Effector memory CD4-positive, alpha-beta T cell (primary cell): ENCODE measurements around the gene RPS19BP1.
A peak's percentile ranks its signal among the peaks of the same experiment; 100 is the strongest.

ENCODE experiments used
- DNase-seq, 3 donors: peaks; one replicate each; pipeline ENCODE4 v3.0.0-alpha.2; 2020
- H3K27ac ChIP-seq: 2 replicates; pipeline ENCODE4 v1.7.0; 2013; ENCODE audit warnings: mild to moderate bottlenecking, low read length, moderate library complexity; ENCODE audit not compliant: insufficient read depth, poor library complexity, severe bottlenecking
- H3K27me3 ChIP-seq: replicated peaks from 2 replicates; pipeline ENCODE4 v1.7.0; 2013; ENCODE audit warnings: mild to moderate bottlenecking, low read length; ENCODE audit not compliant: insufficient read depth, control insufficient read depth, poor library complexity, severe bottlenecking
- H3K36me3 ChIP-seq: 2 replicates; pipeline ENCODE4 v1.7.0; 2013; ENCODE audit warnings: mild to moderate bottlenecking, low read length, moderate library complexity; ENCODE audit not compliant: control insufficient read depth, insufficient read depth
- H3K4me1 ChIP-seq: 2 replicates; pipeline ENCODE4 v1.7.0; 2013; ENCODE audit warnings: low read length, mild to moderate bottlenecking; ENCODE audit not compliant: control insufficient read depth, insufficient read depth, poor library complexity, severe bottlenecking
- H3K4me3 ChIP-seq: 2 replicates; pipeline ENCODE4 v1.7.0; 2013; ENCODE audit warnings: low read length, low read depth, mild to moderate bottlenecking; ENCODE audit not compliant: insufficient read depth, poor library complexity, severe bottlenecking
- H3K9me3 ChIP-seq: 2 replicates; pipeline ENCODE4 v1.7.0; 2013; ENCODE audit warnings: mild to moderate bottlenecking, low read length, moderate library complexity; ENCODE audit not compliant: control insufficient read depth

The RPS19BP1 gene

GRCh38 chr22:39559456-39560105 lies 27.0 kb upstream of the RPS19BP1 start:
- Histone ChIP-seq H3K36me3 (no peaks in the 10 kb centered on the region), H3K9me3 (no peaks in the 10 kb centered on the region), H3K27ac (no peak overlapping the region), H3K4me3 (no peak overlapping the region), H3K27me3 (peaks cover 25% of the 10 kb centered on the region), H3K4me1 (peaks cover 11% of the 10 kb centered on the region)
- DNase-seq: no peak

GRCh38 chr22:39558950-39559349 lies 26.4 kb upstream of the RPS19BP1 start:
- Histone ChIP-seq H3K36me3 (no peaks in the 10 kb centered on the region), H3K27ac (no peak overlapping the region), H3K9me3 (no peaks in the 10 kb centered on the region), H3K4me1 (peaks cover 11% of the 10 kb centered on the region), H3K4me3 (no peak overlapping the region), H3K27me3 (peaks cover 25% of the 10 kb centered on the region)
- DNase-seq: no peak

GRCh38 chr22:39558254-39558727 lies 25.7 kb upstream of the RPS19BP1 start:
- no peaks in the 10 kb centered on the region for H3K9me3 ChIP-seq
- no peak overlapping the region for H3K27ac ChIP-seq
- no peak for DNase-seq
- no peaks in the 10 kb centered on the region for H3K36me3 ChIP-seq
- peaks cover 11% of the 10 kb centered on the region for H3K4me1 ChIP-seq
- no peak overlapping the region for H3K4me3 ChIP-seq
- peaks cover 25% of the 10 kb centered on the region for H3K27me3 ChIP-seq

GRCh38 chr22:39556970-39557841 lies 24.7 kb upstream of the RPS19BP1 start:
- peaks cover 11% of the 10 kb centered on the region for H3K4me1 ChIP-seq
- H3K4me3 ChIP-seq: peak overlapping the region; percentile 25
- peaks cover 25% of the 10 kb centered on the region for H3K27me3 ChIP-seq
- no peak overlapping the region for H3K27ac ChIP-seq
- no peak for DNase-seq
- H3K9me3 ChIP-seq: no peaks in the 10 kb centered on the region
- no peaks in the 10 kb centered on the region for H3K36me3 ChIP-seq

GRCh38 chr22:39554151-39554550 lies 21.6 kb upstream of the RPS19BP1 start:
- Histone ChIP-seq H3K9me3 (no peaks in the 10 kb centered on the region), H3K4me1 (peaks cover 11% of the 10 kb centered on the region), H3K4me3 (no peak overlapping the region), H3K36me3 (no peaks in the 10 kb centered on the region), H3K27me3 (peaks cover 25% of the 10 kb centered on the region), H3K27ac (no peak overlapping the region)
- no peak for DNase-seq

- DNase-seq: no peak
- Histone ChIP-seq H3K4me1 (peaks cover 10% of the 10 kb centered on the region), H3K4me3 (no peak overlapping the region), H3K9me3 (no peaks in the 10 kb centered on the region), H3K27ac (no peak overlapping the region), H3K36me3 (no peaks in the 10 kb centered on the region), H3K27me3 (peaks cover 23% of the 10 kb centered on the region)
Observed at GRCh38 chr22:39553429-39553828, 20.9 kb upstream of the RPS19BP1 start.

- H3K9me3 ChIP-seq: no peaks in the 10 kb centered on the region
- no peaks in the 10 kb centered on the region for H3K4me1 ChIP-seq
- H3K36me3 ChIP-seq: no peaks in the 10 kb centered on the region
- no peak overlapping the region for H3K27ac ChIP-seq
- DNase-seq: no peak
- no peaks in the 10 kb centered on the region for H3K27me3 ChIP-seq
- H3K4me3 ChIP-seq: no peak overlapping the region
Observed at GRCh38 chr22:39547587-39547947, 15.0 kb upstream of the RPS19BP1 start.

- H3K4me1 ChIP-seq: no peaks in the 10 kb centered on the region
- no peak overlapping the region for H3K4me3 ChIP-seq
- no peaks in the 10 kb centered on the region for H3K9me3 ChIP-seq
- H3K27ac ChIP-seq: no peak overlapping the region
- no peak for DNase-seq
- no peaks in the 10 kb centered on the region for H3K36me3 ChIP-seq
- H3K27me3 ChIP-seq: no peaks in the 10 kb centered on the region
Observed at GRCh38 chr22:39546889-39547586, 14.5 kb upstream of the RPS19BP1 start.

- H3K27ac ChIP-seq: no peak overlapping the region
- no peaks in the 10 kb centered on the region for H3K9me3 ChIP-seq
- H3K36me3 ChIP-seq: no peaks in the 10 kb centered on the region
- H3K4me1 ChIP-seq: no peaks in the 10 kb centered on the region
- no peaks in the 10 kb centered on the region for H3K27me3 ChIP-seq
- H3K4me3 ChIP-seq: no peak overlapping the region
- DNase-seq: peak in 1 of 3 donors; percentile 30
Observed at GRCh38 chr22:39545386-39546365, 13.1 kb upstream of the RPS19BP1 start.
